ENCODE measurements around the gene AP2A2. TPM values are rescaled to one million over a fixed set of nuclear protein-coding genes. Genes with fewer than 3 reads are reported as not detected.
A peak's percentile ranks its signal among the peaks of the same experiment; 100 is the strongest.

Gene AP2A2
- total RNA-seq, 2 experiments from 2014 or later, result 45.9 to 46.6 TPM

- Histone ChIP-seq H3K36me3 (ENCODE audit: insufficient read depth, low read length) (peaks cover 7% of the 10 kb centered on the region), H3K9me3 (ENCODE audit: control insufficient read depth in 1 of 2, insufficient read depth in 1 of 2, low read length in 2 of 2) (no peaks in the 10 kb centered on the region), H3K4me1 (ENCODE audit: insufficient read depth, low read length) (peaks cover 53% of the 10 kb centered on the region), H3K27me3 (ENCODE audit: control insufficient read depth in 1 of 2, insufficient read depth in 2 of 2, low read length in 2 of 2) (no peaks in the 10 kb centered on the region), H3K27ac (ENCODE audit: low read depth in 1 of 2, low read length in 2 of 2) (no peak overlapping the region), H3K4me3 (ENCODE audit: low read length) (no peak overlapping the region)
- ATAC-seq (ENCODE audit: poor library complexity) (no peak), DNase-seq (no peak)
- H3K36me3 Mint-ChIP-seq (ENCODE audit: low read depth), result peaks cover 16% of the 10 kb centered on the region
- H3K27ac Mint-ChIP-seq, result peak overlapping the region; percentile 20
- H3K4me3 Mint-ChIP-seq, result no peak overlapping the region
- H3K27me3 Mint-ChIP-seq, result no peaks in the 10 kb centered on the region
- CTCF ChIA-PET, result no interaction called here
- H3K4me1 Mint-ChIP-seq (ENCODE audit: low read depth), result peaks cover 65% of the 10 kb centered on the region
- POLR2A ChIA-PET, result no interaction called here
- TF ChIP-seq, protein P1, sequence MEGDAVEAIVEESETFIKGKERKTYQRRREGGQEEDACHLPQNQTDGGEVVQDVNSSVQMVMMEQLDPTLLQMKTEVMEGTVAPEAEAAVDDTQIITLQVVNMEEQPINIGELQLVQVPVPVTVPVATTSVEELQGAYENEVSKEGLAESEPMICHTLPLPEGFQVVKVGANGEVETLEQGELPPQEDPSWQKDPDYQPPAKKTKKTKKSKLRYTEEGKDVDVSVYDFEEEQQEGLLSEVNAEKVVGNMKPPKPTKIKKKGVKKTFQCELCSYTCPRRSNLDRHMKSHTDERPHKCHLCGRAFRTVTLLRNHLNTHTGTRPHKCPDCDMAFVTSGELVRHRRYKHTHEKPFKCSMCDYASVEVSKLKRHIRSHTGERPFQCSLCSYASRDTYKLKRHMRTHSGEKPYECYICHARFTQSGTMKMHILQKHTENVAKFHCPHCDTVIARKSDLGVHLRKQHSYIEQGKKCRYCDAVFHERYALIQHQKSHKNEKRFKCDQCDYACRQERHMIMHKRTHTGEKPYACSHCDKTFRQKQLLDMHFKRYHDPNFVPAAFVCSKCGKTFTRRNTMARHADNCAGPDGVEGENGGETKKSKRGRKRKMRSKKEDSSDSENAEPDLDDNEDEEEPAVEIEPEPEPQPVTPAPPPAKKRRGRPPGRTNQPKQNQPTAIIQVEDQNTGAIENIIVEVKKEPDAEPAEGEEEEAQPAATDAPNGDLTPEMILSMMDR (IDR thresholded peaks at IDR 0.05), result no peak
- intact Hi-C loops (cut with DNase I, micrococcal nuclease), result no loop called here
- H3K9me3 Mint-ChIP-seq, result no peaks in the 10 kb centered on the region
These were observed 8.9 kb downstream of the AP2A2 start for GRCh38 chr11:934527-934926.

- peak overlapping the region; percentile 49 for H3K27ac Mint-ChIP-seq
These were observed 10.5 kb downstream of the AP2A2 start for GRCh38 chr11:936199-936598.

DNA sequence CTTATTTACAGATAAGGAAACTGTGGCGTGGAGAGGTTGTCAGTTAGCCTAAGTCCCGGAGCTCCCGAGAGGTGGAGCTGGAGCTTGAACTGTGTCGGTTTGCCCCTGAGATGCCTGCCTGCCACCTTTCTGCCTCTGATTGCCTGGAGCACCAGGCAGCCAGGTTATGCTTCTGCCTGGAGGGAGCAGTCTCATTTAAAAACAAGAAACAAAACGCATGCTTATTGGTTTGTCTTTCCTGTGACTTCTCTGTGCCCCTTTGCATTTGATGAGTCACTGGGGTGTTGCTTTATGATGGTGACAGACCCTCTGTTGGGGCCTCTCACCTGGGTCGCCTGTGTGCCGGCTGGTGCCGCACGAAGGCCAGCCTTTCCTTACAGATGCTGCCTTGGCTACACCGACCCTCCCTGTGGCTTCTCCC, 12.2 kb downstream of the AP2A2 start:
- Mint-ChIP-seq H3K36me3 (ENCODE audit: low read depth) (peaks cover 29% of the 10 kb centered on the region), H3K4me3 (peak overlapping the region; percentile 18), H3K9me3 (no peaks in the 10 kb centered on the region), H3K4me1 (ENCODE audit: low read depth) (peaks cover 74% of the 10 kb centered on the region), H3K27ac (peak overlapping the region; percentile 49), H3K27me3 (no peaks in the 10 kb centered on the region)
- no peaks in the 10 kb centered on the region for H3K9me3 ChIP-seq (ENCODE audit: control insufficient read depth in 1 of 2, insufficient read depth in 1 of 2, low read length in 2 of 2)
- intact Hi-C loops (cut with DNase I, micrococcal nuclease), result no loop called here
- ATAC-seq (ENCODE audit: poor library complexity), result no peak
- CTCF ChIA-PET, result no interaction called here
- no peak overlapping the region for H3K4me3 ChIP-seq (ENCODE audit: low read length)
- POLR2A ChIA-PET, result no interaction called here
- H3K36me3 ChIP-seq (ENCODE audit: insufficient read depth, low read length), result peaks cover 7% of the 10 kb centered on the region
- no peak overlapping the region for H3K27ac ChIP-seq (ENCODE audit: low read depth in 1 of 2, low read length in 2 of 2)
- DNase-seq, result no peak
- TF ChIP-seq, protein P1 (IDR thresholded peaks at IDR 0.05), result no peak
- H3K27me3 ChIP-seq (ENCODE audit: control insufficient read depth in 1 of 2, insufficient read depth in 2 of 2, low read length in 2 of 2), result no peaks in the 10 kb centered on the region
- peaks cover 52% of the 10 kb centered on the region for H3K4me1 ChIP-seq (ENCODE audit: insufficient read depth, low read length)

More at GRCh38 chr11:936199-936598, 10.5 kb downstream of the AP2A2 start:
- Histone ChIP-seq H3K36me3 (ENCODE audit: insufficient read depth, low read length) (peaks cover 7% of the 10 kb centered on the region), H3K4me1 (ENCODE audit: insufficient read depth, low read length) (peaks cover 60% of the 10 kb centered on the region), H3K27ac (ENCODE audit: low read depth in 1 of 2, low read length in 2 of 2) (no peak overlapping the region), H3K27me3 (ENCODE audit: control insufficient read depth in 1 of 2, insufficient read depth in 2 of 2, low read length in 2 of 2) (no peaks in the 10 kb centered on the region), H3K9me3 (ENCODE audit: control insufficient read depth in 1 of 2, insufficient read depth in 1 of 2, low read length in 2 of 2) (no peaks in the 10 kb centered on the region), H3K4me3 (ENCODE audit: low read length) (no peak overlapping the region)
- Mint-ChIP-seq H3K36me3 (ENCODE audit: low read depth) (peaks cover 24% of the 10 kb centered on the region), H3K4me1 (ENCODE audit: low read depth) (peaks cover 75% of the 10 kb centered on the region), H3K4me3 (no peak overlapping the region), H3K9me3 (no peaks in the 10 kb centered on the region), H3K27me3 (no peaks in the 10 kb centered on the region)
- intact Hi-C loops (cut with DNase I, micrococcal nuclease), result no loop called here
- no peak for ATAC-seq (ENCODE audit: poor library complexity)
- ChIA-PET POLR2A (no interaction called here), CTCF (no interaction called here)
- DNase-seq, result no peak
- TF ChIP-seq, protein P1 (IDR thresholded peaks at IDR 0.05), result no peak

Measured in CD4-positive, alpha-beta T cell (primary cell).